ENCODE measurements around the gene ADIRF.
"Not testable (repeated sequence)": the region's sequence is repeated elsewhere in the genome, so short reads cannot be mapped to it uniquely, and the experiment has no call there.

ADIRF gene

DNA sequence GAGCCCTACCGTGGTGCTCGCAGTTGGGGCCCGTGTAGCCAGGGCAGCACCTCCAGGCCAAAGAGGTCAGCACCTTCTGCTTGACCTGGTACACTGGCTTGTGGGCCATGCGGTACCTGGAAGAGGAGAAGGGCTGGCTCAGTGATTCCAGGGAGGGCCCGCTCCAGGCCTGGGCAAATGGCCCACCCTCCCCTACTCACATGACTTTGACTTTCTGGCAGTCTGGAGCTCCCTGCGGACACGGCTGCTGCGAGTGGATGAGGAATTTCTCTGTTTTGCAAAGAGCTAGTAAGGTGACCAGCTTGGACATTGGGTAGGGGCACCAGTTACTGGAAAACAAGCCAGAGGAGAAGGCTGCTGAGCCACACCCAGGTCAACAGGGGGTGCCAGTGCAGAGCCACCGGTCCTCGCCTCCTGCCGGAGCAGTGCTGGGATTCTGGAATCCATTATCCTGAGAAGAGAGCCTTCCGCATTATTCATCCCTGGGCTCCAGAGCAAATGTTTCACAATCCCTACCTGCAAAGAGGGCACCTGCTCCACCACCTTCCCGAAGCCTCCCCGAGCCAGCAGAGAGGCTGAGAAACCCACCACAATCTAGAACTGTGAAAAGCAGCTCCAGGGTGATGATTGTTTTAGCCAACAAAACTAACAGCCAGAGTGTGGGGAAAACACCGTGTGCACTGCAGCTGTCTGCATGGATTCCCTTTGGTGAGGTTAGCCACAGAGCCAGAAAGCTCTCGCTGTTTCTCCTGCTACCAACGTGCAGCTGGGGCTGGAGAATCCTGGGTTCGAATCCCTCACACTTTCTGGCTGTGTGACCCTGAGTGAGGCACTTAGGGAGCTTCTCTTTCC lies 22.7 kb upstream of the ADIRF start:
- no peak for DNase-seq (ENCODE audit: low read depth in 3 of 3)

DNA sequence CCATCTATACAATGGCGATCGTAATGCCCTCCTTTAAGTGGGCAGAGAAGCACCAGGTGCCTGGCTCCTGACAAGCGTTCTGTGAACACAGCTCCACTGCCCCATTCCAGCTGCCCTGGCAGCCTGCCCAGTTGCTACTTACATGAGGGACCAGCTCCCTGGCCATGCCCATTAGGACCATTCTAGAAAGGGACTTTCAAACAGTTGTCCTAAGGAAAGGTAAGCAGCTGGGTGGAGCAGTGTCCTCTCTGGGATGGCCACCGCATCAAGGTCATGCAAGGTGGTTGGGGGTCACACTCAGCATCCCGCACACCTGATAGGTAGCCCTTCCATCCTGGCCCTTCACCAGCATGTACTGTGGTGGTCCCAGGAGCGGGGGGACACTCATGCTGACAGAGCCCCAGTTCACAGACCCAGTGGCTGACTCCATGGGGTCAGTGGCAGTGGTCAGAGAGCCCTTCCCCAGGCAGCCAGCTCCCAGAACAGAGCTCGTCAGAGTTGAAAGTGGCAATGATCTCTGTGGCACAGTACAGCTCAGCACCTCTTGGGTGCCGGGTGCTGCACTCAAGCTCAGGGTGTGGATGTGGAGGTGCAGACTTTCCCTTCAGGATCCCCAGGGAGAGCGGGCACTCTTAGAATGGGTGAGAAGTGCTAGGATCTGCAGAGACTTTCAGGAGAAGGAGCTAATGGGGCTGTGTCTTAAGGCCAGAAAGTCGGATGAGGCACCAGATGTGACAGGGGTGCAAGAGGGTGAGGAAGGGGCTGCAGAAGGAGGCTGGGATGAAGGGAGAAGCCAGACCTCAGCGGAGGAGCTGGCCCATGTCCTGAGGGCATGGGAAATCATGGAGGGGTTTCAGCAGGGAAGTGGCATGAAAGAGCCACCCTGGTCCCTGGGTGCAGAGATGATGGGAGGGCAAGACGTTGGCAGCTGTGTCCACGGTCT lies 21.8 kb upstream of the ADIRF start:
- no peak for DNase-seq (ENCODE audit: low read depth in 3 of 3)

DNA sequence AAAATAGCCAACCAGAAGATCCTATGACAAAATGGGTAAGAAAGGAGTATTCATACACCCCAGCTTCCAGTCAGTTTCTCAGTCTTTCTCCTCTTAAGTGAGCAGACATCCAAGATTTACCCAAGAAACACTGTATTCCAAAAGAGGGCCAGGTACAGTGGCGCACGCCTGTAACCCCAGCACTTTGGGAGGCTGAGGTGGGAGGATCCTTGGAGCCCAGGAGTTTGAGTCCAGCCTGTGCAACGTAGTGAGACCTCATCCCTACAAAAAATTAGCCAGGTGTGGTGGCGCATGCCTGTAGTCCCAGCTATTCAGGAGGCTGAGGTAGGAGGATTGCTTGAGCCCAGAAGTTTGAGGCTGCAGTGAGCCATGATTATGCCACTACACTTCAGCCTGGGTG lies 20.5 kb upstream of the ADIRF start:
- DNase-seq (ENCODE audit: low read depth in 3 of 3), result not testable (repeated sequence)

DNA sequence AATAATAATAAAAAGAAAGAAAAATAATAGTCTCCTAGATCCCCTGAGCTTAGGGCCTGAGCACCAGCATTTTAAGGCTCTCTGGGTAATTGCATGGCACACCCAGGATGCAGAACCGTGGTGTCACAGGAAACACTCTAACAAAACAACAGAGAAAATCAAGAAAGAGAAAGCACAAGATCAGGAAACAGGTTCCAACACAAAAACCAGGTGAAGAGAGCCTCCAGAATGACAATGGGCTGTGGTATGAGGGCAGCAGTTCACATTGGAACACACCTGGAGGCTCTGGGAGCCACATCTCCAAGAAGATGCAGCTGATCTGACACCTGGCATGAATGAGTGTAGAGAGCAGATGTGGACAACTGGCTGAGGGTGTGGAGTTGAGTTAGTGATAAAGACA lies 17.9 kb upstream of the ADIRF start:
- no peak for DNase-seq (ENCODE audit: low read depth in 3 of 3)

DNA sequence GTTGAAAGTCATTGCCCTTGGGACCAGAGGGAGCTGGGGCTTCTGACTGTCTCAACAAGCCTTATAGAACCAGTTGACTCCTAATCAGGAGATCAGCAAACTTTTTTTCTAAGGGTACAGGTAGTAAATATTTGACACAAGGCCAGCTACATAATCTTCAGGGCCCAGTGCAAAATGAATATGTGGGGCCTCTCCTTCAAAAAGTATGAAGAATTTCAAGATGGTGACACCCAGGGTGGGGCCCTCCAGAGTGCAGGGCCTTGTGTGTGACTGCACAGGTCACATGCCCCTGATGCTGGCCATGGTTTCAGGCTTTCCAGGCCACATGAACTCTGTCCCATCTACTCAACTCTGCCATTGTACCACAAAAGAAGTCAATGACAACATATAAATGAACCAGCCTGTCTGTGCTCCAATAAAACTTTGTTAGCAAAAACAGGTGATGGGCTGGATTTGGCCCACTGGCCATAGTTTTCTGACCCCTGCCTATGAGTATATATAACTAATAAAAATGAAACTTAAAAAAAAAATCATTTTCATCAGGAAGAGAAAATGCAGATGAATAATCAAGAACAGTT lies 17.0 kb upstream of the ADIRF start:
- DNase-seq (ENCODE audit: low read depth in 3 of 3), result no peak

DNA sequence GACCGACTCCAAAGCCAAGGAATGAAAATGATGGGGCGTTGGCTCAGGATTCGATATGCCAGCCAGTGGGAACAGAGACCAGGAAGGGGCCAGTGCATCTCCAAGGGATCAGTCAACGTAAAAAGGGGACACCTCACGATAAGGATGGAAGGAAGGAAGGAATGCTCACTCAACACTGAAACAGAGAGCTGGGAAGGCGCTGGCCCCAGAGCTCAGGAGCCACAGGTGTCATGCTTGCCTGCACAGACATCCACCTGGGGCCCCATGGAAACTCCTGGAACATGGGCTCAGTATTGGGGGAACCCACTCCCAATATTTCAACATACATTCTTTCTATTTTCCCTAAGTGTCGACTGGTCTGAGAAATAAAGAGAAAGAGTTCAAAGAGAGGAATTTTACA lies 16.2 kb upstream of the ADIRF start:
- DNase-seq (ENCODE audit: low read depth in 3 of 3), result no peak

DNA sequence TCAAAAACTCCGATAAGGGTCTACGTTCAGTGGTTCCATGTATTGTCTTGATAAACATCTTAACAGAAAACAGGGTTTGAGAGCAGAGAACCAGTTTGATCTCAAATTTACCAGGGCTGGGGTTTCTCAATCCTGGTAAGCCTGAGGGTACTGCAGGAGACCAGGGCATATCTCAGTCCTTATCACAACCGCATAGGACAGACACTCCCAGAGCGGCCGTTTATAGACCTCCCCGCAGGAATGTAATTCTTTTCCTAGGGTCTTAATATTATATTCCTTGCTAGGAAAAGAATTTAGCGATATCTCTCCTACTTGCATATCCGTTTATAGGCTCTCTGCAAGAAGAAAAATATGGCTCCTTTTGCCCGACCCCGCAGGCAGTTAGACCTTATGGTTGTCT lies 15.6 kb upstream of the ADIRF start:
- DNase-seq (ENCODE audit: low read depth in 3 of 3), result not testable (repeated sequence)

DNA sequence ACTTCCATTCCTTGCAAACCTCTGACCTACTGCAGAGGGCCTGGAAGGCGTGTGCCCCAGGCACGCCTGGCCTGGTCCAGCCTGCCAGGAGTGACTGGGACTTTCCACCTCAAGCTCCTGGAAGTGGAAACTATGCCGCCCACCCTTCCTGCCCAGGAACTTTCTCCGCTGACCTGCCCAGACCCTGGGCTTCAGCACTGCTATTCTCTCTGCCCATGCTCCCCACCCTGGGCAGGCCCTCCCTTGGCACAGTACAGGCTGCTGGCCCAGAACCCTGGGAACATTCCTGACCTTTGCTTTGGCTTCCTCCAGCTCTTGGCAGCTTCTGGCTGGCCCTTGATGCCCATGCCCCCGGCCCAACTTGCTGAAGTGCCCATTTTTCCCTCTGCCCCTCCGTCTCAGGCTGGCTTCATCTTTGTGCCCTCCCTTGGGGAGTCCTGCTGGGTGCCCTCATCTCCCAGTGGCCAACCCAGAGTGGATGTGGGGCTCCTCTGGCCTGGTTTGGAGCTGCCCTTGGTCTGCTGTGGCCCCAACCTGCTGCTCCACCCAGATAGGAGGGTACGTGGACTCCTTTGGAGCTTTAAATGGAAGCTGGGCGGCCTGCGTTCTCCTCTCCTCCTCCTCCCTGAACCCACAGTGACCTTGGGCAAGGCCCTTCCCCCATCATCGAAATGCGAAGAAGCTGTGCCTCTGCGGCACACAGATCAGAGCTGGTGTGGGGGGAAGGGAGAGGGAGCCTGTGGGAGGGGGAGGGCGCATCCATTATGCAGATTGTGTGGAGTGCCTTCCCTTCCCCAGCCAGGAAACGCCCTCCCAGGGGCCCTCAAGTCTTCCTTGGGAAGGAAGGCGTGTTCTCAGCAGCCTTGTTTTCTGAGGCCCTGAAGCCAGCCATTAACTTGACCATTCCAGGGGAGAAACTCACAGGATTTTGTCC lies 14.3 kb upstream of the ADIRF start:
- no peak for DNase-seq (ENCODE audit: low read depth in 3 of 3)

DNA sequence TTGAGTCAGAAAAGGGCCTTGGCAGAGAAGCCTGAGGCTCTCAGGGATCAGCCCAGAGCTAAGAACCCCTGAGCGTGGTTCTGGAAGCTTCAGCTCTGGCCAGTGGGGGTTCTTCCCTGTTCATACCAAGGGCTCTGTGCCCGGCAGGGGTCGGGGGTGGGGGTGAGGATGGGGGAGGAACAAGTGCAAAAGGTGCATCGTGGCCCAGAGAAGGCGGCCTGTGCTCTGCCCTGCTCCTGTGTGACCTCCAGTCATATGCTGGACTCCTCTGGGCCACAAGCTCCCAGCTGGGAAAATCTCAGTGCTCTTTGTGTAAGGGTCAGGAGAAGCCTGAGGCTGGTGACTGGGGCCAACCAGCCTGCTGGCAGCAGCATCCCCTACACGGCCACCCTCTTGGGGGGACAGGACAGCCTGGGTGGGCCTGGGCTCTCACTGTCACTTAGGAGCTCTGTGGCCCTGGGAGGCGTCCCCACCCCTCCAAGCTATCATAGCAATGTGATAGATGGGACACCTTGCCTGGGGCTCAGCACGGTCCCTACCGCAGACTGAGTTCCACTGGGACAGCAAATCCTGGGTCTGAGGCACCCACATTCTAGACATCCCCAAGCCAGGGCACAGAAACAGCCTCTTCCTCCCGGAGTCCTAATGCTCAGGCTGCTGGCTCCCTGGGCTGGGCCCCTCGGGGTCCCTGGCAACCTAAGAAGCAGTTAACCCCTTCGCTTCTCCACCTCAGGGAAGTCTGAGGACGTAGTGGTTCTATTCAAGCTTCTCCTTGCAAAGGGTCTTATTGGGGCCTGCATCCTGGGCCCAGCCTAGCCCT lies 13.4 kb upstream of the ADIRF start:
- DNase-seq (ENCODE audit: low read depth in 3 of 3), result no peak

DNA sequence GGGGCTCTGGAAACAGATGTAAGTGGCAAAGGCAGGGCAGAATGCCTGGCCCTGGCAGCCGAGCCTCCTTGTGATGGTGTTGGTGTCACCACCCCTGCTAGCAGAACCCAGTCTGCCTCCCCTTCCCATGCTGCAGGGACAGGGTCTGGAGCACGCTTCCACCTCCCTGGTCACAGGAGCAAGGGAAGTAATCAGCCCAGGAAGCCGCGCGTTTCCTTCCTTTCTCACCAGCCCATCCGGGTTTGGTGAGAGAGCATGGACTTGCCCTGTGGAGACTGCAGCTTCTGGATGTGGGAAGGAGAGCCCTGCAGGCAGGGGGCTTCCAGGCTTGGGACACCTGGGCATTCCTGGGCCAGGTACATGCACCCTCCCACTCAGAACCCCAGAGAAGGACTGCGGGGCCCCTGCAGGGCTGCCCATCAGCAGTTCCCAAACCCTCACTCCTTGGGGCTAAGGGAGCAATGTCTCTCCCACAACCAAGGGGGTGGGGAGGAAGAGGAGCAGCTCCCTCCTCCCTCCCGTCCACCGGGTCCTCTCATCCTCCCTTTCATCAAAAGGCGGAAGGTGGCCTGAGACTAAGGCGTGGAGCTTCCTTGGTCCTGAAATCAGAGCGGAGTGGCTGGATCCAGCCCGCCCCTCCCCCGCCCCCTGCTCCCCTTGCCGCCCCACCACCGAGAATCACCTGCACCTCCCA lies 12.6 kb upstream of the ADIRF start:
- DNase-seq (ENCODE audit: low read depth in 3 of 3), result no peak

DNA sequence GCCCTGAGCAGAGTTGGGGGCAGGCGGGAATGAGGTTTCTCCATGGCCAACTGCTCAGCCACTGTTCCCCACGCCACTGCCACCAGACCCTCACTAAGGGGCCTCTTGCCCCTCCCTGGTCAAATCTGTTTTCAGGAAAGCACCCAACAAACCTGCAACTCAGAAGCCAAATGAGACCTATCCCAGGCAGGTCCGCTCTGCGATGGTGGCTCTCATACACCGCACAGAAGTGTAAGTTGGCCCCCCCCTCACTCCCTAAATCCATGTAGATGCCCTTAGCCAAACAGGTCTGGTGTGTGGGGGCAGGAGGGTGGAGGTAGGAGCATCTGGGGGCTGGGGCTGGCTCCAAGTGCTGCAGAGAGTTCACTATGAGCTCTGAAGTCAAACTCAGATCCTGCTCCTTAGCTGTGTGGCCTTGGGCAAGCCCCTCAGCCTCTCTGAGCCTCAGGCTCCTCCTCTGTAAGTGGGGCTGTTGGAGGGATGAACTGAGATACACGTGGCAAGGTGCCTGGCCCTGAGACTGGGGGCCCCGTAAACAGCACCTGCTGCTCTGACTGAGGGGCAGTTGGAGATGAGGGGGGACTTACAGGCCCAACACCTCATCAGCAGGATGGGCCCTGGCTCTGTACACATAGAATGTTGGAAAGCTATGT lies 12.0 kb upstream of the ADIRF start:
- DNase-seq (ENCODE audit: low read depth in 3 of 3), result no peak

DNA sequence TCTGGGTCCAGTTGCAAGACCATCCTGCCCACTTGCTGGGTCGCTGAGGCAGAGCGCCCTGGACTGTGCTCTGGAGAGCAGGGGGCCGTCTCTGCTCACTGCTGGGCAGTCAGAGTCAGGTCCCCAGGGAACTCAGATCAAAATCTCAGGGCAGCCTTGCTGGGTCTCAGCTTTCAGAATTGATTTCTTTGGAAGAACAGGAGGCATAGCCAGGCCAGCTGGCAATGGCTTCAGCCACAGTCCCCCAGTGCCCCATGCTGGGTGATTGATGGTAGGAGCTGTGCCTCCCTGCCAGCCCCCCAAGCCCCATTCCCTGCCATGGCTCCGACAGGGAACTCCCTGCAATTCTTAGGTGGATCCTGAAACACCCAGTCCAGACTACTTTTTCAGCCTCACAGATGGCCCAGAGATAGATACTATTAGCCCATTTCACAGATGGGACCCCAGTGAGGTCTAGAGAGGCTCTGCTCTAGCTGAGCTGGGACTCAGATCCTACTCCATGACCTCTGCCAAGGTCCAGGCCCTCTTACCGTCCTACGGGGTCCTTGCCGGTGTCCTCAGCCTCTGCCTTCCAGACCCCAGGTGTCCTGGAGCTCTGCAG lies 11.3 kb upstream of the ADIRF start:
- no peak for DNase-seq (ENCODE audit: low read depth in 3 of 3)

DNA sequence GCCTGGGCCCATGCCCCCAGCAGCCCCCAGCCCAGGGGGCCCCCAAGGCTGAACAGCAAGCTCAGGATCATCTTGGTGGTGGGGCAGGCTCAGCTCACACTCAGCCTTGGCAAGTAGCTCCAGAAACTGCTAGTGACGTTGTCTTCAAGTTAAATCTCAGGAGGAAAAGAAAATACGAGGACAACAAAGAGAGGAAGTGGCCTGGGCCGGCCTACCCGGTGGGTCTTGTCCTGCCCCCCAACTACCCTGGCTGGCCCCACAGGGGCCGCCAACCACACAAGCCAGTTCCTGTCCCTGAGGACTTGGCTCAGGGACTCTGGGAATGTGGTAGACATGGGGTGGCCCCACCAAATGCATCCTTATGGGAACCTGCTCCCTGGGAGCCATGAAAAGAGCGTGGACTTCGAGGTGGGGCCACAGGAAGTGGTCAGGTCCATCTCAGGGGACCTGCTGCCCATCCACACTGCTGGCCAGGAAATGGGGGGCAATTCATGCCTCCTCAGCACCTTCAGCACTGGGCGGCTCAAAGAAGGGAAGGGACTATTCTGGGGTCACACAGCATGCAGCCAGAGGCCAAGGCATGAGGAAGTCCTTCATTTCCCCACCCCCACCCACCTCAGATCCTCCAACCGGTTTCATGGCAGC lies 10.7 kb upstream of the ADIRF start, which contains the start of gene MMRN2:
Gene MMRN2 (minus strand): TSS at position 145 of the 645 bp plus-strand sequence. CDS start 74 bp downstream, at position 71.
- no peak for DNase-seq (ENCODE audit: low read depth in 3 of 3)

DNA sequence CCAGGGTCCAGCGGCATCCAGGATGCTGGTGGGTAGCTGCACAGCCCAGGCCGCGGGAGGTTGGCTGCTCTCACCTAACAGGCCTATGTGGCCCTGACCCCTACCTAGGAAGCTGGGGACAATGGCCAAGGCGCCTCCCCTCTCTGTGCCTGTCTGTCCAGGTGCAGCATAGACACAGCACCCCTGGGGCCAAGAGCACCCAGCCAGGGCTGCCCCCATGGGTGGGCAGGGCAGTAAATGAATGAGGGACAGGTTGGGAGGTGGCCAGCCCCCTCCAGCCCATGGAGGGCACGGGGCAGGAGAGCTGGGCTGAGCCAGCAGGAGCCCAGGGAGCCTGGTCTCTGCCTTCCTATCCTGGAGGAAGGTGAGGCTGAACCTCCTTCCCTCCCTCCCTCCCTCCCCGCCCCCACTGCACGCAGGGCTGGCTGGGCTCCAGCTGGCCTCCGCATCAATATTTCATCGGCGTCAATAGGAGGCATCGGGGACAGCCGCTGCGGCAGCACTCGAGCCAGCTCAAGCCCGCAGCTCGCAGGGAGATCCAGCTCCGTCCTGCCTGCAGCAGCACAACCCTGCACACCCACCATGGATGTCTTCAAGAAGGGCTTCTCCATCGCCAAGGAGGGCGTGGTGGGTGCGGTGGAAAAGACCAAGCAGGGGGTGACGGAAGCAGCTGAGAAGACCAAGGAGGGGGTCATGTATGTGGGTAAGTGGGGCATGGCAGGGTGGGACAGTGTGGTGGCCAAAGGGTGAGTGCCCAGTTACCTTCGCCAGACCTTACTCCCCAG lies 10.0 kb upstream of the ADIRF start, which contains the start of gene SNCG:
Gene SNCG (plus strand): TSS at position 484 of the 785 bp plus-strand sequence. CDS start 99 bp downstream, at position 583.
- DNase-seq (ENCODE audit: low read depth in 3 of 3), result no peak

DNA sequence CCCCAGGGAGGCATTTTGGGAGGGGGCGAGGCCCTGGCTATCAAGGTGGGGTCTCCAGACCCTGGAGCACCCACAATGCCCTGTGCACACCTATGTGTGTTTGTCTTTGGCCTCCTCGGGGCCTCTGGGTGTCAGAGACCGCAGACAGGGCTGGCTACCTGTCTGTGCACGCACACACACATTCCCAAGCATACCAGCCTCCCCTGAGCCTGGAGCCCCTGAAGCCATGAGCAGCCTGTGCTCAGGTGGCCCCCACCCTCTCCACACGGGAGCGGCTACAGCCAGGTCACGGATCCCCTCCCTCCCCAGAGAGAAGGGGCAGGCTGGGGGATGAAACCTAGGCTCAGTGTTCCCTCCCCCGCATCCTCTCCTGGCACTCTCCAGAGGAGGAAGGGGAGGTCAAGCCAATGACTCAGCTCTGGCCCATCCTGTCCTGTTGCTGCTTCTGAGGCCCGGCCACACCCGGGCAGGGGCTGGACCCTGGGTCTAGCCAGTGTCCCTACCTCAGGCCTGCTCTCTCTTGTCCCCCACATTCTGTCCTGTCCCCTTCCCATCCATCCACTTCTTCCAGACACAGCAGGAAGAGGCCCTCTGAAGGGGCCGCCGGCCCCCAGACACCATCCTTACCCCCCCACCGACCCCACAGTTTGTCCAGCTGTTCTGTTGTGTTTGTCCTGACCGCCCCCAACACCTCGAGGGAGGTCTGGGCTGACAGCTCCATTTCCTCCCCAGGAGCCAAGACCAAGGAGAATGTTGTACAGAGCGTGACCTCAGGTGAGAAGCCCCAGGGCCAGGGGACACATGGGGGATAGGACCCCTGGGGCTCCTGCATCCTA lies 9.2 kb upstream of the ADIRF start:
- no peak for DNase-seq (ENCODE audit: low read depth in 3 of 3)

DNA sequence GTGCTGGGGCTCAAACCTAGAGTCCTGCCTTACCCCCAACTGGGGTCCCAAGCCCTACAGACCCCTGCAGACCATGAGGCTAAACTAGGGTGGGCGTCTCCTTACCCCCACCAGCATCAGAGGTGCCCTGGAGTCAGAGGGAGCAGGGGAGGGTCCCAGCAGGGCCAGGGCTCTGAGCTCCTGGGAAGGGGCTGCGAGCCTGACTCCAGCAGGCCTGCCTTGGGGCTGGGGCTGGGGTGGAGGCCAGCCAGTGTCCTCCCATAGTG lies 8.6 kb upstream of the ADIRF start:
- no peak for DNase-seq (ENCODE audit: low read depth in 3 of 3)
